HG03565 (cell line): Measurements from ENCODE around the gene TUBA3D.
A peak's percentile ranks its signal among the peaks of the same experiment; 100 is the strongest.
"Not testable (repeated sequence)": the region's sequence is repeated elsewhere in the genome, so short reads cannot be mapped to it uniquely, and the experiment has no call there.

ENCODE experiments used
- ATAC-seq: cut with Tn5 transposase; IDR thresholded peaks from one replicate; pipeline ENCODE4 v1.9.1; 2021; ENCODE audit warnings: mild to moderate bottlenecking, moderate library complexity; ENCODE audit not compliant: unreplicated experiment

The TUBA3D gene

DNA sequence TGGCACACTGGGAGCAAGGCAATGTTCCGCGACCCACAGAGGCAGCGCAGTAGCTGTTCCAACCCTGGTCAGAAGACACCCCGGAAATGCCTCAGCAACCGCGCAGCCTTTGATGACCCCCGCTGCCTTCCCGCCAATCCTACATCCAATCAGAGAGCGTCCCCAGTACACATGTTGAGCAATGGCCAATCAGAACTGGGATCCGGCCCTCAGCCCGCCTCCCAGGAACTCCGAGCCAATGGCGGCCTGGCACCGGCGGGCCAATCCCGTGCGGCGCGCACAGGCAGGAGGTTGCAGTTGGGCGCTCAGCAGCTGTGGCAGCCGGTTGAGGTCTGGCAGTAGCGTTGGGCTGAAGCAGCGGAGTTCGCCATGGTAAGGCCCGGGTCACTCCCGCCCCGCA lies at the start of gene TUBA3D:
Gene TUBA3D, plus strand, starts transcription at position 289 of the 400 bp plus-strand sequence. Its CDS starts 81 bp downstream, at position 370.
- ATAC-seq, result no peak

DNA sequence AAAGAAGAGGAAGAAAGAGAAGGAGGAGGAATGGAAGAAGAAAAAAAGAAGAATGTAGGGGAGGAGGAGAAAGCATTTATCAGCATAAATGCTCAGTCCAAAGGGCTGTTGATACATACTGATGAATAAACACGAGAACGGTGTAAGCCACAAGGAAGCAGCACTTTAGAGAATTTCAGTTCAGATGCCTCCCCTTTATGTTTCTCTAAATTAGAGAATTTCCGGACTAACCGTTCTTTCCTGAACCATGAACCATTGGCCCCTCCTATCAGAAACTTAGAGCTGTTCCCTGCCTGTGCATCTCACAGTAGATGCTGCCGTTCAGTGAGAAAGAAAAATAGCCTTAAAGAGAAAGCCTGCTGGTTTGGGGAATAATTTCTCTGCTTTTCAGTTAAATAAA lies 49.2 kb upstream of the TUBA3D start:
- no peak for ATAC-seq

DNA sequence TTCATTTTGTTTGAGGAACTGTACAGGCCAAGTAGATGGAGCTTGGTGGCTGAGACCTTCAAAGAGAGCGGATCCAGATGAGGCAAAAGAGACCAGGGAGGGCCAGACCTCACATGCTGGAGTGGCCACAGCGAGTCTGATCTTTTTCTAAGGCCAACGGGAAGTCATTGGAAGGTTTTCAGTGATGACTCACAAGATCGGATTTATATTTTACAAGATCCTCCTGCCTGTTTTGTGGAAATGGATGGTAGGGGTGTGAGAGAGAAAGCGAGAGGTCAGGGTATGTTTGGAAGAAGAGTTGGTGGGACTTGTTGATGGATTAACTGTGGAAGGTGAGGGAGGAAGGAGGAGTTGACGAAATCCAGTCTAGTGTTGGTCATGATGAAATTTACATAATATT lies 44.6 kb upstream of the TUBA3D start:
- no peak for ATAC-seq

DNA sequence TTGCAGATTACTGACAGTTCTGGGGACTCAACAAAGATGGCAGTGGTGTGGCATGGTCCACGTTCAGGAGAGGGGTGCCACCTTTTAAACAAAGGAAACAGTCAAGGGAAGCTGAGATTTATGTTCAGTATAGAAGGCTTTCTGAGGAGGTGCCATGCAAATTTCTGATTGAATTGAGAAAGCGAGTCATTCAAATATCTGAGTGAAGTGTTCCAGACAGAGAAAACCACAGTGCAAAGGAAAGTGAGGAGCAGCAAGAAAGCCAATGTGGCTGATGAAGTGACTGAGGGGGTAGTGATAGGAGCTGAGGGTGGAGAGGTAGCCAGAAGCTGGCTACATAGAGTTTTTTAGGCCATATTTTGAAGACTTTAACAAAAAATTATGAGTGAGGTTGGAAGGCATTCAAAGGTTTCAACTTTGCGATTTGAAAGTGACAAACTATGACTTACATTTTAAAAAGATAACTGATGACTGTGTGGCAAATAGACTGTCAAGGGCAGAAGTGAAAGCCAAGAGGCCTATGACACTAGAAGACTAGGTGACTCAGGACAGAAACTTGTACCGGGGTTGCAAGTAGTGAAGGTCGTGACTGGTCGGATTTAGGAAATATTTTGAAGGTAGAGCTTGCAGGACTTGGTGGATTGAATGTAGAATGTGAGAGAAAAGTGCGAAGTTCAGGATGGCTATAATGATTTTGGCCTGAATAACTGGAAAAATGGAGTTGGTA lies 35.0 kb upstream of the TUBA3D start:
- ATAC-seq, result peak; percentile 64

DNA sequence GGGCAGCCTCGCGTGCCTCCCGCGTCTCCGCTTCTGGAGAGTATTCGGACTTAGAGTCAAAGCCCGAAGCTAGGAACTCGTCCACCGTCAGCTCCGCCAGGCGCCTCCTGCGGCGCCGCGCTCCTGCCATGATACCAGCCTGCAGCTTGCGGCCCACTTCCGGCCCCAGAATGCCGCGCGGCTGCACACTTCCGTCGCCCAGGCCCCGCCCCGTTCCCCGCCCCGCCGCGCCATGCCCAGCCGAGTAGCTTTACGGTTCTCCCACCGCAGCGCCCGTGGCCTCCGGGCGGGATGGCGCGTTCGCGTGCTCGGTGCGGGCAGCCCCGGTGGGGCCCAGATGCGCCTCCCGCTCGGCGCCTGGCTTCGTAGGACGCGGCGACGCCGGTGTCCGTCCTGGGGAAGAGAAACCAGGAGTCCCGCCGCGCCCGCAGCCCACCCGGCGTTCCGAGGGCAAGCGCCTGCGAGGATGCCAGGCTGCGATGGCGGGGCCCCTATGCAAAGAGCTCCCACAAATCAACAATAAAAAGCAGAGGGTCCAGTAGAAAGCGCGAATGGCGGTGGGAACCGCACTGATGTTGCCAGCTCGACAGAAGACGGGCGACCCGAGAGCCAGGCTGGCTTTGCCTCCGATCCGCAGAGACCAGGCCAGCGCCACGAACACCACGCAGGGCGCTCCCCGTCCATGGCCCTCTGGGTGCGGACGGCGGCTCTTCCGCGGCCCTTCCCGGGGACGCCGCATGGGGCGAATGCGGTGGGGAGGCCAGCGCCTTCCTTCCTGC lies 31.0 kb upstream of the TUBA3D start:
- ATAC-seq, result not testable (repeated sequence)

DNA sequence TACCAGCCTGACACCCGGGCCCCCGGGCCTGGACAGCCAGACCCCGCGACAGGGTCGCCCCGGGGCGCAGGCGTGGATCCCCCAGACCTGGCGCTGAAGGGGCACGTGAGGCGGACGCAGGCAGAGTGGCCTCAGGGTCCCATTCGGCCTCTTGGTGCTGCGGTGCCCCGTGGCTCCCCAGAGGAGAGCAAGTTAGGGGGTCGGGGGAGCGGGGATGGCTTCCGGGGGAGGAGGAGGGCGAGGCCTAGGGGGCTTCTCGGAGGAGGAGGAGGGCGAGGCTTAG lies 30.5 kb upstream of the TUBA3D start:
- not testable (repeated sequence) for ATAC-seq

DNA sequence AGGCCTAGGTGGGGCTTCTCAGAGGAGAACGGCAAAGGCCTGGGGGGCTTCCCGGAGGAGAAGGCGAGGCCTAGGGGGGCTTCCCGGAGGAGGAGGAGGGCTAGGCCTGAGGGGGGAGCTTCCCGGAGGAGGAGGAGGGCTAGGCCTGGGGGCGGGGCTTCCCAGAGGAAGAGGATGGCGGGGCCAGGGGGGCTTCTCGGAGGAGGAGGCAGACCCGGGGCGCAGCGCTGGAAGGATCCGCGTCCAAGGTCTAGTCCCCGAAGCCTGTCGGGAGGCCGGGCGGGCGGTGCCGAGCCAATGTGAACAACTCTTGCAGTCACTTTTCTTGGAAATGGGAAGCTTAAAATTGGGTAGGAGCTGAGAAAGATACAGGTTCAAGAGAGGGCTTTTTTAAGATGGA lies 30.0 kb upstream of the TUBA3D start:
- ATAC-seq, result no peak

DNA sequence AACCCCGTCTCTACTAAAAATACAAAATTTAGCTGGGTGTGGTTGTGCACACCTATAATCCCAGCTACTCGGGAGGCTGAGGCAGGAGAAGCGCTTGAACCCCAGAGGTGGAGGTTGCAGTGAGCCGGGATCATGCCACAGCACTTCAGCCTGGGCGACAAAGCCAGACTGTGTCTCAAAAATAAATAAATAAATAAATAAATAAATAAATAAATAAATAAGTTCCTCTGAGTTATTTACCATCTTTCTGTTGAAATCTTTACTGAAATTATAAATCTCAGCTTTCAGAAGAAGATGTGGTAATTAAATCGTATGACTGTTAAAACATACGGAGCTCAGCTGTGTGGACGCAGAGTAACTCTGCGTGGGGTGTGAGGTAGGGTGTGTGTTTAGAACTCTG lies 27.9 kb upstream of the TUBA3D start:
- ATAC-seq, result not testable (repeated sequence)

DNA sequence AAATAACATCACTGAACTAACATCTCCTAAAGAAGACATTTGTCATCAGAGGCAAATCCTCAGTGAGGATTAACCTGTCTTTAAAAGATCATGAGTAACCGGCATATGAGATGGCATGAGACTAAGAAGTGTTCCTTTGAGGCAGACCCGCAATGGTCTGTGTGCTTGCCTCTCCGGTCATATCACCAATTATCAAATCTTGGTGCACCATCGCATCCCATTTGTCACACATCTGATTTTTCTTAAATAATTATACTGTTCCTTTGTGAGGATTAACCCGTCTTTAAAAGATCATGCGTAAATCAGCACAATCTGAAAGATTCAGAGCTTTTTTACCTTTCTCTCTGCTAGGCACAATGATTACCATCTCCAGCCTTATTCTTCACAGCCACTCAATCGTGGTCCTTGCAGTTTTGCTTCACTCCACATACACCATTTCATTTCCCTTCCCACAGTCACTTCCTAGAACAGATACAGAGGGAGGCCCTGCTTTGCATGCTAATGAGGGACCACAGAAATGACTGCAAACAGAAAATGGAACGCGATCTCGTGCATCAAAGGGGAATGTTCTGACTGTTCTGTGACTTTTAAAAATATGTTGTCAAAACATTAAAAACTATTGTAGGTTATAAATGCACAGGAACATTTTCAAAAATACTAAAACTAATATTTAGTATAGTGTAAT lies 24.5 kb upstream of the TUBA3D start:
- peak; percentile 92 for ATAC-seq

DNA sequence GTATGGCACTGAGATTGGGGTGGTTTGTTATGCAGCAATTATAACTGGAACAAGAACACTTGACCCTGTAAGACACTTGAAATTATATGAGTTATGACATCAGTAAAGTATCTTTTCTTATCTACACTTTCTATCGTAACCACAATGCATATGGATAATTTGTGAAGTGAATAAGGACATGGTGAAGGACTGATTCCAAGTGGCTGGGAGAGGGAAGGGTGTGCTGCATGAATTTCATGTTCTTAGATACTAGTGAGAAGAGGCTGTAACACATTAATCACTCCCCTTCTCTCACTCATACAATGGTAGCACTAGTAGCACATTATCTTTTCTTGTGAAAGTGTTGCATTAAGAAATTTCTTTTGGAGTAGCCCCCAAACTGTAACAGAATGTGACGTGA lies 21.0 kb upstream of the TUBA3D start:
- ATAC-seq, result not testable (repeated sequence)

DNA sequence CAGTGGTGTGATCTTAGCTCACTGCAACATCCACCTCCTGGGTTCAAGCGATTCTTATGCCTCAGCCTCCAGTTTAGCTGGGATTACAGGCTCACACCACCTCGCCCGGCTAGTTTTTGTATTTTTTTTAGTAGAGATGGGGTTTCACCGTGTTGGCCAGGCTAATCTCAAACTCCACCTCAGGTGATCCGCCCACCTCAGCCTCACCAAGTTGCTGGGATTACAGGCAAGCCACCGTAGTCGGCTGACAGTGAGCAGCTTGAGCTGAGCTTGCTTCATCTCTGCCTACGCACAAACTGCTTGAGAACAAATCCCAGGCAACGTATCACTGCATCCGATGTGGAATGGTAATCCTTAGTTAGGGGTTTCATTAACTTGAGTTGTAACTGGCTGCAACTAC lies 8.2 kb upstream of the TUBA3D start:
- not testable (repeated sequence) for ATAC-seq

DNA sequence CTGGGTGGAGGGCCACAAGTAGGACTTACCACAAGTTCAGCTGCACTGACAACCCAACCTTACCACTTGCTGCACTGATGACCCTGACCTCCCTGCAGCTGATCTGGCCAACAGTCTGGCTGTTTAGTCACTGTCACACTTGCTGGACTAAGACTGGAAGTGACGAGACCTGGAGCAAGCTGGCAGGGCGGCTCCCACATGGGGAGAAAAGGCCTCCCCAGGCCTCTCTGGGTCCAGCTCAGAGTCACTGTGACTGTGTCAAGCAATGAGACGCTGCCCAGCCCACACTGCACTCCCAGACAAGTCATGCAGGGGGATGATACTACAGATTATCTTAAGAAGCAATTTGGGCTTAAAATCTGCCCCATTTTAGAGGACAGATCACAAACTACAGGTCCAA lies 5.0 kb upstream of the TUBA3D start:
- ATAC-seq, result not testable (repeated sequence)

DNA sequence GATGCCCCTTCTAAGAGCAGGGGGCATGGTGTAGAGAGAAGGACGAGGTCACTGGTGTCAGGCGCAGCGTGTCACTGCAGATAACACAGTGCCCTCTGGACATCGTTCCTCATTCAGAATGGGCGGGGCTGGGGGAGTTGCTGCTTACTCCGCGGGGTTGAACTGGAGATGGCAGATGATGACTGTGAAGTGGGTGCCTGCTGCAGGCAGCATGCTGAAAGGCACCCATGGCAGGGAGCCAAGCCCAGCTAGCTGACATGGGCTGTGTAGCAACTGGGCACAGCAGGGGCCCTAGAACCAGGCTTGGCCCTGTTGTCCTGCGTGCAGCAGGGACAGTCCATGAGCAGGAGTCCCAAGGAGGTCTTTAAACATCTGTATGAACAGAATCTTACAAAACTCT lies 4.3 kb upstream of the TUBA3D start:
- not testable (repeated sequence) for ATAC-seq

DNA sequence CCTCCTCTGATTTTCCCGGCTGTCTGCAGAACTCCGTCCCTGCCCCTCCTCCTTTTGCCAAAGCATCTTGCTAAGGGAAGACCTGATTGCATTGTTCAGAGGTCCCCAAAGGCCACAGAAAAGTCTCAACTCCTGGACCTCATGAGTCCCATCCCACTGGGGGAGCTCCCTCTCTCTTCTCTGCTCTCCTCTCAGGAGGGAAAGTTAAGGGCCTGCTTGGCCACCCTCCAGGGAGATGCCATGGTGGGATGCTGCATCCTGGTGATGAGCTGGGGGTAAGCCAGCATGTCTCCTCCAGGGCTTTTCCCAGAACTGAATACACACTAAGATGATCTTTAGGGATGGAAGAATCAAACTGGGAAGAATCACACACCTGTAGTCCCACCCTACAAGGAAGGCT lies 2.7 kb upstream of the TUBA3D start:
- not testable (repeated sequence) for ATAC-seq

DNA sequence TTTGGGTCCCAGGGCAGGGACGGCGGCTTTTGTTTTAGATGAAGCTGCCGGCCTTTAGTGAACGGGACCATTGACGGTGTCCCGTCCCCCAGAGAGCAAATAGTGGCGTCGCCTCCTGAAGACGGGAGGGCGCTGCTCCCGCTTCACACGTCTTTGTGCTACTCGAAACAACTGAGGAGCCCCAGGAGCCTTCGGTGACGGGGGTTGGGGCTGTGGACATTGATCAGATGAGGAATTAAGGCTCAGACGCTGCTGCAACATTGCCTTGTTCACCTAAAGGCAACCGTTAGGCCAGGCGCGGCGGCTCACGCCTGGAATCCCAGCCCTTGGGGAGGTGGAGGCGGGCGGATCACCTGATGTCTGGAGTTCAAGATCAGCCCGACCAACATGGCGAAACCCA lies 444 bp downstream of the TUBA3D start:
- ATAC-seq, result not testable (repeated sequence)

DNA sequence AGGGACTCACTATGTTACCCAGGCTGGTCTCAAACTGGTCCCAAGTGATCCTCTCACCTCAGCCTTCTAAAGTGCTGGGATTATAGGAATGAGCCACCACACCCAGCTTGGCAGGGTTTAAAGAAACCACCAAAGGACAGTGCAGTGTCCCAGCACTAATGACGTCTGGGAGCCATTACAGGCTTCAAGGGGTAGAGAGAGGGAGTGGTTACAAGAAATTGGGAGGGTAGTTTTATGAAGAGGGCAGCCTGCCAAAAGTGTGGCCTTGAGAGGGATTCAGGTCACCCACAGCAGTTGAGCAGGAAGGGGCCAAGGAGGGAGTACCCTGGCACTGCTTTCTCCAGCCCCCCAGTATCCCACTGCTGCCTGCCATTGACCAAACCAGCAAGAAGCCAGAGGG lies 1.3 kb downstream of the TUBA3D start:
- not testable (repeated sequence) for ATAC-seq

DNA sequence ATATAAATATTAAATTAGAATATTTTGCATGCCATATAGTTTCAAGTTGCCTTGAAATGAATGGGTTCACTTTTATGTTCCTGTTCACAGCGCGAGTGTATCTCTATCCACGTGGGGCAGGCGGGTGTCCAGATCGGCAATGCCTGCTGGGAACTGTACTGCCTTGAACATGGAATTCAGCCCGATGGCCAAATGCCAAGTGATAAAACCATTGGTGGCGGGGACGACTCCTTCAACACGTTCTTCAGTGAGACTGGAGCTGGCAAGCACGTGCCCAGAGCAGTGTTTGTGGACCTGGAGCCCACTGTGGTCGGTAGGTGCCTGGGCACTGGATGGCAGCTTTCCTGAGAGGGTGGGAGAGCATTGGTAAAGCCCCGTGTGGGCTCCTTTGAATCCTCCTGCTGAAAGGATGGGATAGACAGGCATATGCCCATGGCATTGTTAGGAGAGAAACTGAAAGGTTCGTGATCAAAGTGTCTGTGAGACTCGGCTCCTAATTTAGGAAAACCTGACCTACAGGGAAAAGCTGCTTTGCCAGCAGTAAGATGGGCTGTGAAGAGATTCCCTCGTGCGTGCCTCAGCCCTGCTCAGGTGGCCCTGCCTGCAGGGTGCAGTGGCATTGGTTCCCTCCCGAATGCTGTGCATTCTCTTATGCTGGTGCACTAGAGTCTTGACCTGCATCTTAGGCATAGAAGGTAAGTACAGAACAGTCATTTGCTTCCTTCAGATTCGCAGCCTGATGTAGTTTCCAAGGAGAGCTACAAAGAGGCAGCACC lies 2.3 kb downstream of the TUBA3D start:
- ATAC-seq, result not testable (repeated sequence)

DNA sequence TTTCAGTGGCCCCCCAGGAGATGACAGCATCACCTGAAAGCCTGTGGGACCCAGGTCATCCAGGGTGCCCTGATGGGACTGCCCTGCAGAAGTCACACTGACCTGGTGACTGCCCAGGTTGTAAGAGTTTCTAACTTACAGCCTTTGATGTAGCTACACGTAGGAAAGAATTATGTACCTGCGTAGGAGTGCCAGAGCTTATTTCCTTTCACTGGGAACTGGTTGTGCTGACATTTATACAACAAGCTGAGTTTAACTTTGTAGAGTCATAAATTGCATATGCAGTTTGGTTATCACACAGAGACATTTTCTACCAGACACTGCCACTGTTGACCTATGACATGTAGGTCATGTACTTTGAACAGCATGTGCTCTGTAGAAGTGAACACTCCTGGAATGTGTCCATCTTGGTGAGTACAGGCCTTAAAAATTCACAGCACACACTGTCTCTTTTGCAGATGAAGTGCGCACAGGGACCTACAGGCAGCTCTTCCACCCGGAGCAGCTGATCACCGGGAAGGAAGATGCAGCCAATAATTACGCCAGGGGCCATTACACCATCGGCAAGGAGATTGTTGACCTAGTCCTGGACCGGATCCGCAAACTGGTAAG lies 3.0 kb downstream of the TUBA3D start:
- ATAC-seq, result not testable (repeated sequence)

DNA sequence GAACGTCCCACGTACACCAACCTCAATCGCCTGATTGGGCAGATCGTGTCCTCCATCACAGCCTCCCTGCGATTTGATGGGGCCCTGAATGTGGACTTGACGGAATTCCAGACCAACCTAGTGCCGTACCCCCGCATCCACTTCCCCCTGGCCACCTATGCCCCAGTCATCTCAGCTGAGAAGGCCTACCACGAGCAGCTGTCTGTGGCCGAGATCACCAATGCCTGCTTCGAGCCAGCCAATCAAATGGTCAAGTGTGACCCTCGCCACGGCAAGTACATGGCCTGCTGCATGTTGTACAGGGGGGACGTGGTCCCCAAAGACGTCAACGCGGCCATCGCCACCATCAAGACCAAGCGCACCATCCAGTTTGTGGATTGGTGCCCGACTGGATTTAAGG lies 4.4 kb downstream of the TUBA3D start:
- ATAC-seq, result not testable (repeated sequence)

DNA sequence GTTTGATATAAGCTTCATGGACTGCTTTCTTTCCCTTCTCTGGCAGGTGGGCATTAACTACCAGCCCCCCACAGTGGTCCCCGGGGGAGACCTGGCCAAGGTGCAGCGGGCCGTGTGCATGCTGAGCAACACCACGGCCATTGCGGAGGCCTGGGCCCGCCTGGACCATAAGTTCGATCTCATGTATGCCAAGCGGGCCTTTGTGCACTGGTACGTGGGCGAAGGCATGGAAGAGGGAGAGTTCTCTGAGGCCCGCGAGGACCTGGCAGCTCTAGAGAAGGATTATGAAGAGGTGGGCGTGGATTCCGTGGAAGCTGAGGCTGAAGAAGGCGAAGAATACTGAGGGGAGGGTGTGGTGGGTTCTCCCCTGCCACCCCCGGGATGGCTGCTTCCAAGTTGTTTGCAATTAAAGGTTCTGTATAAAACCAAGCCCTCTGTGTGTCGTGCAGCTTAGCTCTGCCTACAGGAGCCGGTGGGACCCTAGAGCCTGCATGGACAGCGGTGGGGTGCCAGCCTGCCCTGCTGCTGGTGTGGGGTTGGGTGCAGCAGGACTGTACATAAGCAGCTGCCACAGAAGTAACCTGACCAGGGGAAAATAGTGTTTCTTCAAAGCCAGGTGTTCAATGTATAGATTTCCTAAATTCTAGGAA lies 6.7 kb downstream of the TUBA3D start:
- not testable (repeated sequence) for ATAC-seq
